IMR-90 (cell line): Measurements from ENCODE around the gene C14orf93. TPM values are rescaled to one million over a fixed set of nuclear protein-coding genes. Genes with fewer than 3 reads are reported as not detected.

Experiments
- ATAC-seq: fragments of 200-7000 bp; cut with Tn5 transposase; 2 replicates; pipeline ENCODE4 v1.9.1; 2020; ENCODE audit warnings: low read depth, mild to moderate bottlenecking, moderate library complexity
- BruUV-seq: library from RNA; stranded (reverse); fragments of 400-500 nt; replicated peaks from 2 replicates; lab custom pipeline; 2021; lab: Mats Ljungman, UMichigan
- CTCF ChIA-PET: fragments of 300-600 bp; formaldehyde crosslinking; extraction: SDS; loops from one replicate; lab custom pipeline; 2021; ENCODE audit warnings: antibody characterized with exemption; lab: Yijun Ruan, JAX
- POLR2A ChIA-PET: fragments of 300-600 bp; sonication (Branson Sonifier 250); formaldehyde crosslinking; loops from one replicate; lab custom pipeline; 2022; ENCODE audit warnings: antibody characterized with exemption; ENCODE audit not compliant: unreplicated experiment; lab: Charles Lee
- DNase-seq: peaks from one replicate; pipeline ENCODE4 v3.0.0; 2013
- H2AFZ ChIP-seq: replicated peaks from 2 replicates; pipeline ENCODE3; 2013; ENCODE audit warnings: low read length, mild to moderate bottlenecking; ENCODE audit not compliant: poor library complexity
- H2AK5ac ChIP-seq: 2 replicates; pipeline ENCODE4 v1.6.1; 2013; ENCODE audit warnings: low read depth, low read length, inconsistent platforms
- H2AK9ac ChIP-seq: replicated peaks from 2 replicates; pipeline ENCODE3; 2013; ENCODE audit warnings: mild to moderate bottlenecking, low read depth, low read length, moderate library complexity; ENCODE audit not compliant: poor library complexity
- H2BK120ac ChIP-seq: 2 replicates; pipeline ENCODE4 v1.6.1; 2013; ENCODE audit warnings: low read depth, low read length, inconsistent platforms
- H2BK15ac ChIP-seq: 3 replicates; pipeline ENCODE4 v1.6.1; 2013; ENCODE audit warnings: low read depth, low read length, inconsistent platforms
- H2BK20ac ChIP-seq: 2 replicates; pipeline ENCODE4 v1.6.1; 2013; ENCODE audit warnings: low read depth, mild to moderate bottlenecking, inconsistent platforms, low read length, moderate library complexity
- H2BK5ac ChIP-seq: 2 replicates; pipeline ENCODE4 v1.6.1; 2013; ENCODE audit warnings: mild to moderate bottlenecking, low read depth, low read length, inconsistent platforms; ENCODE audit not compliant: poor library complexity, severe bottlenecking
- H3K14ac ChIP-seq: replicated peaks from 2 replicates; pipeline ENCODE4 v1.6.1; 2013; ENCODE audit warnings: low read depth, low read length, inconsistent platforms
- H3K18ac ChIP-seq: 2 replicates; pipeline ENCODE4 v1.6.1; 2013; ENCODE audit warnings: low read depth, low read length, control low read depth
- H3K23ac ChIP-seq: 2 replicates; pipeline ENCODE4 v1.6.1; 2013; ENCODE audit warnings: low read depth, low read length, inconsistent platforms
- H3K27ac ChIP-seq: 2 replicates; pipeline ENCODE4 v1.5.1; 2013; ENCODE audit warnings: mild to moderate bottlenecking, control low read depth, low read length; ENCODE audit not compliant: insufficient read depth
- H3K27me3 ChIP-seq: 2 replicates; pipeline ENCODE4 v1.6.1; 2013; ENCODE audit warnings: low read length; ENCODE audit not compliant: control insufficient read depth, insufficient read depth
- H3K36me3 ChIP-seq: 2 replicates; pipeline ENCODE4 v1.6.1; 2013; ENCODE audit warnings: low read length, mixed read lengths; ENCODE audit not compliant: control insufficient read depth, insufficient read depth
- H3K4ac ChIP-seq: 2 replicates; pipeline ENCODE4 v1.6.1; 2013; ENCODE audit warnings: low read depth, low read length, inconsistent platforms
- H3K4me1 ChIP-seq: 2 replicates; pipeline ENCODE4 v1.6.1; 2013; ENCODE audit warnings: low read length, mixed read lengths; ENCODE audit not compliant: control insufficient read depth, insufficient read depth
- H3K4me2 ChIP-seq: 2 replicates; pipeline ENCODE4 v1.6.1; 2013; ENCODE audit warnings: low read depth, mild to moderate bottlenecking, control low read depth, low read length, moderate library complexity
- H3K4me3 ChIP-seq: 2 replicates; pipeline ENCODE4 v1.5.1; 2013; ENCODE audit warnings: low read depth, mild to moderate bottlenecking, control low read depth, low read length, moderate library complexity; ENCODE audit not compliant: insufficient read depth
- H3K56ac ChIP-seq: 2 replicates; pipeline ENCODE4 v1.6.1; 2013; ENCODE audit warnings: low read length, inconsistent platforms; ENCODE audit not compliant: insufficient read depth; ENCODE audit errors: extremely low read depth
- H3K79me1 ChIP-seq, 2 experiments: 2 replicates each; pipeline ENCODE4 v1.6.1; 2013; ENCODE audit warnings: low read length in 2 of 2, inconsistent platforms in 1 of 2, low read depth in 1 of 2
- H3K9ac ChIP-seq: 2 replicates; pipeline ENCODE4 v1.6.1; 2013; ENCODE audit warnings: low read depth, low read length, control low read depth
- H3K9me1 ChIP-seq: 2 replicates; pipeline ENCODE4 v1.6.1; 2013; ENCODE audit warnings: low read length, inconsistent platforms; ENCODE audit not compliant: insufficient read depth
- H3K9me3 ChIP-seq: 2 replicates; pipeline ENCODE4 v1.6.1; 2013; ENCODE audit warnings: low read length; ENCODE audit not compliant: control insufficient read depth, insufficient read depth
- H4K20me1 ChIP-seq: 2 replicates; pipeline ENCODE4 v1.6.1; 2013; ENCODE audit warnings: low read length, inconsistent platforms; ENCODE audit not compliant: insufficient read depth
- H4K5ac ChIP-seq: 2 replicates; pipeline ENCODE4 v1.6.1; 2013; ENCODE audit warnings: mild to moderate bottlenecking, low read depth, low read length, control low read depth
- H4K8ac ChIP-seq, 2 experiments: 2 replicates each; pipeline ENCODE4 v1.6.1; 2013; ENCODE audit warnings: low read depth in 2 of 2, low read length in 2 of 2, control low read depth in 1 of 2, inconsistent platforms in 1 of 2
- H4K91ac ChIP-seq: 2 replicates; pipeline ENCODE4 v1.6.1; 2013; ENCODE audit warnings: low read depth, low read length, inconsistent platforms; ENCODE audit not compliant: insufficient read depth
- BHLHE40 ChIP-seq: fragments of 150-350 bp; IDR thresholded peaks from 2 replicates; pipeline ENCODE4 v1.6.1; 2016; ENCODE audit warnings: mild to moderate bottlenecking, low read depth, low read length
- CEBPB ChIP-seq: IDR thresholded peaks from 2 replicates; pipeline ENCODE4 v1.6.1; 2012; ENCODE audit warnings: low read depth, low read length, improper control_type of control experiment
- CHD1 ChIP-seq: IDR thresholded peaks from 2 replicates; pipeline ENCODE4 v1.6.1; 2012; ENCODE audit warnings: low read depth, low read length, improper control_type of control experiment
- FOS ChIP-seq: fragments of 150-350 bp; IDR thresholded peaks from 2 replicates; pipeline ENCODE4 v1.6.1; 2016; ENCODE audit warnings: low read depth, low read length
- MAFK ChIP-seq: IDR thresholded peaks from 2 replicates; pipeline ENCODE4 v1.6.1; 2012; ENCODE audit warnings: low read depth, low read length, improper control_type of control experiment
- MAZ ChIP-seq: IDR thresholded peaks from 2 replicates; pipeline ENCODE4 v1.6.1; 2012; ENCODE audit warnings: low read depth, mild to moderate bottlenecking, low read length, improper control_type of control experiment, moderate library complexity, borderline replicate concordance
- MXI1 ChIP-seq: IDR thresholded peaks from 2 replicates; pipeline ENCODE4 v1.6.1; 2012; ENCODE audit warnings: low read depth, mild to moderate bottlenecking, low read length, moderate library complexity, borderline replicate concordance
- NFE2L2 ChIP-seq: fragments of 150-350 bp; IDR thresholded peaks from 2 replicates; pipeline ENCODE4 v1.6.1; 2016; ENCODE audit warnings: low read depth, mild to moderate bottlenecking, low read length
- POLR2A ChIP-seq: IDR thresholded peaks from 2 replicates; pipeline ENCODE4 v1.6.1; 2012; ENCODE audit warnings: mild to moderate bottlenecking, low read depth, low read length
- RAD21 ChIP-seq: IDR thresholded peaks from 2 replicates; pipeline ENCODE4 v1.6.1; 2012; ENCODE audit warnings: low read length, improper control_type of control experiment
- RCOR1 ChIP-seq: IDR thresholded peaks from 2 replicates; pipeline ENCODE4 v1.6.1; 2012; ENCODE audit warnings: mild to moderate bottlenecking, low read length, improper control_type of control experiment; ENCODE audit not compliant: insufficient replicate concordance
- RFX5 ChIP-seq: IDR thresholded peaks from 2 replicates; pipeline ENCODE4 v1.8.0; 2012; ENCODE audit warnings: low read depth, mild to moderate bottlenecking, low read length, moderate library complexity
- SMC3 ChIP-seq: fragments of 150-350 bp; IDR thresholded peaks from 2 replicates; pipeline ENCODE4 v1.6.1; 2016; ENCODE audit warnings: low read depth, mild to moderate bottlenecking, antibody characterized with exemption, low read length, moderate library complexity
- WGBS, 2 experiments: methylation state at CpG; one replicate each; pipeline versions ENCODE4 v1.1.5 to v1.1.7; 2013; ENCODE audit warnings: missing lambda C conversion rate in 2 of 2; ENCODE audit not compliant: insufficient read length in 1 of 2; ENCODE audit errors: extremely low coverage in 2 of 2; 5-methylcytosine and 5-hydroxymethylcytosine counted together
- dilution Hi-C: fragments of 300-500 bp; cut with HindIII; formaldehyde crosslinking; loops from one replicate; pipeline ENCODE4 v1.14.3; 2018; ENCODE audit warnings: low sequenced_read_pairs; ENCODE audit not compliant: unreplicated experiment
- in situ Hi-C: fragments of 300-500 bp; cut with MboI; formaldehyde crosslinking; loops from 3 replicates; pipeline ENCODE4 v1.14.3; 2019; ENCODE audit warnings: low sequenced_read_pairs, inconsistent platforms, mixed read lengths
- intact Hi-C: fragments of 100-400 bp; cut with micrococcal nuclease; formaldehyde crosslinking; loops from 2 replicates; pipeline ENCODE4 v1.10.0; 2022
- polyA plus RNA-seq, 3 experiments: library from polyadenylated mRNA; depleted of rRNA; stranded (reverse); fragments of >200 nt; gene quantifications; 2 replicates each; pipeline ENCODE4 v1.2.3, GENCODE V29; 2012; ENCODE audit warnings: low replicate concordance in 1 of 3
- total RNA-seq: library from RNA; depleted of rRNA; stranded (reverse); fragments of >200 nt; gene quantifications from 2 replicates; pipeline ENCODE4 v1.2.3, GENCODE V29; 2012
- TF ChIP-seq, protein P1 (sequence below): fragments of 150-350 bp; IDR thresholded peaks from 2 replicates; pipeline ENCODE4 v1.6.1; 2016; ENCODE audit warnings: low read depth, mild to moderate bottlenecking, low read length, moderate library complexity, borderline replicate concordance
- TF ChIP-seq, protein P2 (sequence below): fragments of 150-350 bp; IDR thresholded peaks from 2 replicates; pipeline ENCODE4 v1.6.1; 2017; ENCODE audit warnings: mild to moderate bottlenecking, antibody characterized with exemption, low read length, low read depth
- TF ChIP-seq, protein P3 (sequence below): conservative IDR thresholded peaks from 2 replicates; pipeline ENCODE4 v1.5.1; 2012; ENCODE audit warnings: mild to moderate bottlenecking, low read depth, low read length, improper control_type of control experiment

Gene C14orf93
- total and polyA plus RNA-seq, 2 of the 4 experiments (the other 2 are of a cell fraction), result 5.4 to 5.7 TPM

DNA sequence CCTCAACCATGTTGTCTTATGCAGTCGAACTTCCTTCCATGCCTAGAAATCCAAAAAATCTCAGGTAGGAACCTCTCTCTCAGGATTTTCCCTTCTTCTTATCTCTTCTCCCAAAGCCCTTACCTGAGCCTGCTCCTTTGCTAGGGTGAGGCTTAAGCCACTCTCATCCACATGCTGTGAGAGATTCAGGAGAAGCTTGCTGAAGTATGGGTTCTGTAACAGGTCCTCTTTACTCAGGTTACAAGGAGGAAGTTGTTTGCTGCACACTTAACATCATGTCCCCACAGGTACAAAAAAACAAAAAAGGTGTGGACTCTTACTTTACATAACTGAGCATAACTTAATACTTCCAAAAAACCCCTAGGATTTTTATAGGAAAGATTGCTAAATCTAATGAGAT is 57.5 kb downstream of the C14orf93 start:
- Histone ChIP-seq H3K36me3 (peaks cover 7% of the 10 kb centered on the region), H2BK5ac (no peak overlapping the region), H3K4me2 (no peak overlapping the region), H3K27ac (no peak overlapping the region), H3K23ac (no peak overlapping the region), H2AK9ac (no peak overlapping the region), H3K4ac (no peak overlapping the region), H3K56ac (no peak overlapping the region), H4K8ac (no peak overlapping the region), H3K9me3 (no peaks in the 10 kb centered on the region), H3K9ac (no peak overlapping the region), H2BK120ac (no peak overlapping the region), H3K4me3 (no peak overlapping the region), H3K9me1 (peaks cover 9% of the 10 kb centered on the region), H3K79me1 (peaks cover 6 to 12% of the 10 kb centered on the region in 2 experiments), H3K4me1 (peaks cover 5% of the 10 kb centered on the region), H4K91ac (no peak overlapping the region), H2AFZ (no peak overlapping the region), H2BK15ac (no peak overlapping the region), H3K14ac (no peak overlapping the region), H4K5ac (no peak overlapping the region), H2AK5ac (no peak overlapping the region), H2BK20ac (no peak overlapping the region), H4K20me1 (no peaks in the 10 kb centered on the region), H3K18ac (no peak overlapping the region), H3K27me3 (no peaks in the 10 kb centered on the region)
- CTCF ChIA-PET, result interaction anchor here (0.6 to 1.0 kb wide), 2 partner anchors 14 to 117 kb away, joined by 3 read pairs; no protein-coding TSS in a partner anchor
- POLR2A ChIA-PET, result no interaction called here
- dilution Hi-C loops, result no loop called here
- BruUV-seq, result no TSS peak
- DNase-seq (no peak), ATAC-seq (no peak)
- intact Hi-C loops, result no loop called here
- no CpG with 5 or more reads among the region's 1 CpG for WGBS, 2 experiments
- TF ChIP-seq CEBPB (no peak), MAFK (no peak), POLR2A (no peak), NFE2L2 (no peak), BHLHE40 (no peak), MAZ (no peak), RAD21 (no peak), SMC3 (no peak), FOS (no peak), CHD1 (no peak), RCOR1 (no peak), MXI1 (no peak), RFX5 (no peak)
- TF ChIP-seq, protein P1, sequence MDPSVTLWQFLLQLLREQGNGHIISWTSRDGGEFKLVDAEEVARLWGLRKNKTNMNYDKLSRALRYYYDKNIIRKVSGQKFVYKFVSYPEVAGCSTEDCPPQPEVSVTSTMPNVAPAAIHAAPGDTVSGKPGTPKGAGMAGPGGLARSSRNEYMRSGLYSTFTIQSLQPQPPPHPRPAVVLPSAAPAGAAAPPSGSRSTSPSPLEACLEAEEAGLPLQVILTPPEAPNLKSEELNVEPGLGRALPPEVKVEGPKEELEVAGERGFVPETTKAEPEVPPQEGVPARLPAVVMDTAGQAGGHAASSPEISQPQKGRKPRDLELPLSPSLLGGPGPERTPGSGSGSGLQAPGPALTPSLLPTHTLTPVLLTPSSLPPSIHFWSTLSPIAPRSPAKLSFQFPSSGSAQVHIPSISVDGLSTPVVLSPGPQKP, result no peak
- TF ChIP-seq, protein P2, sequence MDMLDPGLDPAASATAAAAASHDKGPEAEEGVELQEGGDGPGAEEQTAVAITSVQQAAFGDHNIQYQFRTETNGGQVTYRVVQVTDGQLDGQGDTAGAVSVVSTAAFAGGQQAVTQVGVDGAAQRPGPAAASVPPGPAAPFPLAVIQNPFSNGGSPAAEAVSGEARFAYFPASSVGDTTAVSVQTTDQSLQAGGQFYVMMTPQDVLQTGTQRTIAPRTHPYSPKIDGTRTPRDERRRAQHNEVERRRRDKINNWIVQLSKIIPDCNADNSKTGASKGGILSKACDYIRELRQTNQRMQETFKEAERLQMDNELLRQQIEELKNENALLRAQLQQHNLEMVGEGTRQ, result no peak
- TF ChIP-seq, protein P3, sequence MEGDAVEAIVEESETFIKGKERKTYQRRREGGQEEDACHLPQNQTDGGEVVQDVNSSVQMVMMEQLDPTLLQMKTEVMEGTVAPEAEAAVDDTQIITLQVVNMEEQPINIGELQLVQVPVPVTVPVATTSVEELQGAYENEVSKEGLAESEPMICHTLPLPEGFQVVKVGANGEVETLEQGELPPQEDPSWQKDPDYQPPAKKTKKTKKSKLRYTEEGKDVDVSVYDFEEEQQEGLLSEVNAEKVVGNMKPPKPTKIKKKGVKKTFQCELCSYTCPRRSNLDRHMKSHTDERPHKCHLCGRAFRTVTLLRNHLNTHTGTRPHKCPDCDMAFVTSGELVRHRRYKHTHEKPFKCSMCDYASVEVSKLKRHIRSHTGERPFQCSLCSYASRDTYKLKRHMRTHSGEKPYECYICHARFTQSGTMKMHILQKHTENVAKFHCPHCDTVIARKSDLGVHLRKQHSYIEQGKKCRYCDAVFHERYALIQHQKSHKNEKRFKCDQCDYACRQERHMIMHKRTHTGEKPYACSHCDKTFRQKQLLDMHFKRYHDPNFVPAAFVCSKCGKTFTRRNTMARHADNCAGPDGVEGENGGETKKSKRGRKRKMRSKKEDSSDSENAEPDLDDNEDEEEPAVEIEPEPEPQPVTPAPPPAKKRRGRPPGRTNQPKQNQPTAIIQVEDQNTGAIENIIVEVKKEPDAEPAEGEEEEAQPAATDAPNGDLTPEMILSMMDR, result no peak
- in situ Hi-C loops, result no loop called here
